Caco-2 (cell line): Measurements from ENCODE around the gene TMEM9. TPM values are rescaled to one million over a fixed set of nuclear protein-coding genes. Genes with fewer than 3 reads are reported as not detected.
"Not testable (repeated sequence)": the region's sequence is repeated elsewhere in the genome, so short reads cannot be mapped to it uniquely, and the experiment has no call there.

ENCODE experiments used
- BruUV-seq: library from RNA; stranded (reverse); fragments of 400-500 nt; replicated peaks from 2 replicates; lab custom pipeline; 2021; lab: Mats Ljungman, UMichigan
- CTCF ChIA-PET: fragments of 300-600 bp; sonication (Branson Sonifier 250); formaldehyde crosslinking; loops from one replicate; lab custom pipeline; 2022; ENCODE audit warnings: antibody characterized with exemption; lab: Charles Lee
- POLR2A ChIA-PET: fragments of 300-600 bp; sonication (Branson Sonifier 250); formaldehyde crosslinking; loops from one replicate; lab custom pipeline; 2022; ENCODE audit warnings: antibody characterized with exemption; lab: Charles Lee
- DNase-seq, 2 experiments: peaks; one replicate each; pipeline versions ENCODE4 v3.0.0 to v3.0.0-alpha.2; 2020 to 2022
- H3K27me3 ChIP-seq: replicated peaks from 2 replicates; pipeline ENCODE4 v1.6.0; 2011; ENCODE audit warnings: low read length; ENCODE audit not compliant: control insufficient read depth, insufficient read depth
- H3K36me3 ChIP-seq: 2 replicates; pipeline ENCODE4 v1.5.1; 2011; ENCODE audit warnings: low read length; ENCODE audit not compliant: control insufficient read depth, insufficient read depth
- H3K4me1 ChIP-seq: fragments of 250-450 bp; sonication (Bioruptor Pico); 2 replicates; pipeline ENCODE4 v1.5.1; 2020; ENCODE audit warnings: mild to moderate bottlenecking
- H3K4me3 ChIP-seq: 2 replicates; pipeline ENCODE4 v1.5.1; 2011; ENCODE audit warnings: low read depth, mild to moderate bottlenecking, control low read depth, low read length
- H3K9me3 ChIP-seq: fragments of 250-450 bp; sonication (Bioruptor Pico); 2 replicates; pipeline ENCODE4 v1.5.1; 2020; ENCODE audit warnings: mild to moderate bottlenecking, moderate library complexity
- H3K27ac Mint-ChIP-seq: one replicate; pipeline ENCODE4 v1.8.0; 2022; ENCODE audit warnings: mixed read lengths; ENCODE audit not compliant: unreplicated experiment
- H3K27me3 Mint-ChIP-seq: one replicate; pipeline ENCODE4 v1.8.0; 2022; ENCODE audit warnings: mixed read lengths; ENCODE audit not compliant: insufficient read depth, unreplicated experiment
- H3K36me3 Mint-ChIP-seq: one replicate; pipeline ENCODE4 v1.8.0; 2022; ENCODE audit warnings: mild to moderate bottlenecking, mixed read lengths; ENCODE audit not compliant: insufficient read depth, unreplicated experiment
- H3K4me1 Mint-ChIP-seq: one replicate; pipeline ENCODE4 v1.8.0; 2022; ENCODE audit warnings: low read depth, mixed read lengths; ENCODE audit not compliant: unreplicated experiment
- H3K4me3 Mint-ChIP-seq: one replicate; pipeline ENCODE4 v1.8.0; 2022; ENCODE audit warnings: mild to moderate bottlenecking, moderate library complexity, mixed read lengths; ENCODE audit not compliant: unreplicated experiment
- H3K9me3 Mint-ChIP-seq: one replicate; pipeline ENCODE4 v1.8.0; 2022; ENCODE audit warnings: mixed read lengths; ENCODE audit not compliant: unreplicated experiment
- intact Hi-C: fragments of 100-400 bp; cut with micrococcal nuclease; formaldehyde crosslinking; loops from one replicate; pipeline ENCODE4 v1.10.0; 2022; ENCODE audit not compliant: unreplicated experiment
- total RNA-seq: library from RNA; stranded (reverse); gene quantifications from 2 replicates; pipeline ENCODE4 v1.2.3, GENCODE V29; 2022
- TF ChIP-seq, protein P1 (sequence below), 2 experiments: fragments of 200-600 bp in 1 of 2; IDR thresholded peaks; 1 replicate in 1 of 2; 2 replicates in 1 of 2; pipeline versions ENCODE4 v1.5.1 to v1.8.0; 2011 to 2022; ENCODE audit warnings: antibody characterized with exemption in 1 of 2, control low read depth in 1 of 2, inconsistent platforms in 1 of 2, low read depth in 1 of 2, low read length in 1 of 2, mild to moderate bottlenecking in 1 of 2, moderate library complexity in 1 of 2; ENCODE audit not compliant: insufficient read depth in 1 of 2, severe bottlenecking in 1 of 2, unreplicated experiment in 1 of 2

TMEM9 gene
- total RNA-seq, 1 experiment from 2014 or later: 125 TPM

- CTCF ChIA-PET: interaction anchor here (0.5 kb wide), 1 partner anchor 62 kb away, joined by 4 read pairs; no protein-coding TSS in a partner anchor
- intact Hi-C loops: no loop called here
- no peak for DNase-seq
- Mint-ChIP-seq H3K36me3 (no peaks in the 10 kb centered on the region), H3K27ac (no peak overlapping the region), H3K27me3 (no peaks in the 10 kb centered on the region), H3K4me1 (peaks cover 20% of the 10 kb centered on the region), H3K9me3 (no peaks in the 10 kb centered on the region), H3K4me3 (no peak overlapping the region)
- peaks cover 6% of the 10 kb centered on the region for H3K4me1 ChIP-seq
- no peak overlapping the region for H3K4me3 ChIP-seq
- no peaks in the 10 kb centered on the region for H3K9me3 ChIP-seq
- H3K36me3 ChIP-seq: no peaks in the 10 kb centered on the region
- BruUV-seq: no TSS peak
- POLR2A ChIA-PET: no interaction called here
- TF ChIP-seq, protein P1, sequence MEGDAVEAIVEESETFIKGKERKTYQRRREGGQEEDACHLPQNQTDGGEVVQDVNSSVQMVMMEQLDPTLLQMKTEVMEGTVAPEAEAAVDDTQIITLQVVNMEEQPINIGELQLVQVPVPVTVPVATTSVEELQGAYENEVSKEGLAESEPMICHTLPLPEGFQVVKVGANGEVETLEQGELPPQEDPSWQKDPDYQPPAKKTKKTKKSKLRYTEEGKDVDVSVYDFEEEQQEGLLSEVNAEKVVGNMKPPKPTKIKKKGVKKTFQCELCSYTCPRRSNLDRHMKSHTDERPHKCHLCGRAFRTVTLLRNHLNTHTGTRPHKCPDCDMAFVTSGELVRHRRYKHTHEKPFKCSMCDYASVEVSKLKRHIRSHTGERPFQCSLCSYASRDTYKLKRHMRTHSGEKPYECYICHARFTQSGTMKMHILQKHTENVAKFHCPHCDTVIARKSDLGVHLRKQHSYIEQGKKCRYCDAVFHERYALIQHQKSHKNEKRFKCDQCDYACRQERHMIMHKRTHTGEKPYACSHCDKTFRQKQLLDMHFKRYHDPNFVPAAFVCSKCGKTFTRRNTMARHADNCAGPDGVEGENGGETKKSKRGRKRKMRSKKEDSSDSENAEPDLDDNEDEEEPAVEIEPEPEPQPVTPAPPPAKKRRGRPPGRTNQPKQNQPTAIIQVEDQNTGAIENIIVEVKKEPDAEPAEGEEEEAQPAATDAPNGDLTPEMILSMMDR (IDR thresholded peaks at IDR 0.05; ENCODE audit: insufficient read depth in 1 of 2, low read depth in 1 of 2, low read length in 1 of 2, severe bottlenecking in 1 of 2, unreplicated experiment in 1 of 2): no peak
- H3K27me3 ChIP-seq: no peaks in the 10 kb centered on the region
Observed at GRCh38 chr1:201164645-201165044, 10.4 kb upstream of the TMEM9 start.

DNA sequence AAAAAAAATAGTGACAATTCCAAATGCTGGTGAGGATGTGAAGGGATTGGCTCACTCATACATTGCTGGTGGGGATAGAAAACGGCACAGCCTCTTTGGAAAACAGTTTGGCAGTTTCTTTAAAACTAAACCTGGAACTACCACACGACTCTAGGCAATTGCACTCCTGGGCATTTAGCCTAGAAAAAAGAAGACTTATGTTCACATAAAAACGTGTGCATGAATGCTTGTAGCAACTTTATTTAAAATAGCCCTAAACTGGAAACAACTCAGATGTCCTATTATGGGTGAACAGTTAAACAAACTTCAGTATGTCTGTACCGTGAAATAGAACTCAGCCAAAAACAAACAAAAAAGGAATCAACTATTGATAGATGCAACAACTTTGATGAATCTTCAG lies 9.4 kb upstream of the TMEM9 start:
- Histone ChIP-seq H3K9me3 (no peaks in the 10 kb centered on the region), H3K4me1 (no peaks in the 10 kb centered on the region), H3K4me3 (no peak overlapping the region), H3K27me3 (no peaks in the 10 kb centered on the region), H3K36me3 (no peaks in the 10 kb centered on the region)
- H3K4me1 Mint-ChIP-seq: peaks cover 13% of the 10 kb centered on the region
- CTCF ChIA-PET: no interaction called here
- no peak overlapping the region for H3K4me3 Mint-ChIP-seq
- BruUV-seq: no TSS peak
- no peaks in the 10 kb centered on the region for H3K27me3 Mint-ChIP-seq
- no peak overlapping the region for H3K27ac Mint-ChIP-seq
- POLR2A ChIA-PET: no interaction called here
- intact Hi-C loops: no loop called here
- DNase-seq: no peak
- TF ChIP-seq, protein P1 (IDR thresholded peaks at IDR 0.05; ENCODE audit: insufficient read depth in 1 of 2, low read depth in 1 of 2, low read length in 1 of 2, severe bottlenecking in 1 of 2, unreplicated experiment in 1 of 2): no peak
- no peaks in the 10 kb centered on the region for H3K36me3 Mint-ChIP-seq
- no peaks in the 10 kb centered on the region for H3K9me3 Mint-ChIP-seq

DNA sequence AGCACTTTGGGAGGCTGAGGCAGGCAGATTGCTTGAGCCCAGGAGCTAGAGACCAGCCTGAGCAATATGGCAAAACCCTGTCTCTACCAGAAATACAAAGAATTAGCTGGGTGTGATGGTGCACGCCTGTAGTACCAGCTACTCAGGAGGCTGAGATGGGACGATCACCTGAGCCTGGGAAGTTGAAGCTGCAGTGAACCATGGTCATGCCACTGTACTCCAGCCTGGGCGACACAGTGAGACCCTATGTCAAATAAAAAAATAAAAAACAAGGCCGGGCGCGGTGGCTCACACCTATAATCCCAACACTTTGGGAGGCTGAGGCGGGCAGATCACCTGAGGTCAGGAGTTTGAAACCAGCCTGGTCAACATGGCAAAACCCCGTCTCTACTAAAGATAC lies 8.8 kb upstream of the TMEM9 start:
- CTCF ChIA-PET, H3K27ac Mint-ChIP-seq, intact Hi-C loops: not testable (repeated sequence)

DNA sequence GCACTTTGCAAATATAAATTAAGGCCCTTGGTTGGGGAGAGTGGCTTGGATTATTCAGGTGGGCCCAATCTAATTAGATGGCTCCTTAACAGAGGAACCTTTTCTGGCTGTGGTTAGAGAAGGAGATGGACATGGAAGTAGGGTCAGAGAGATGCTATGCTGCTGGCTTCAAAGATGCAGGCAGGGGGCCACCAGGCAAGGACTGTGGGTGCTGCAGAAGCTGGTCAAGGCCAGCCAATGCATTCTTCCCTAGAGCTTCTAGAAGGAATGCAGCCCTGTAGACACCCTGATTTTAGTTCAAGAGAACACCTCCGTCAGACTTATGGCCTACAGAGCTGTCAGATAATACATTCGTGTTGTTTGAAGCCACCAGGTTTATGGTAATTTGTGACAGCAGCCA lies 3.7 kb upstream of the TMEM9 start:
- H3K27me3 ChIP-seq: no peaks in the 10 kb centered on the region
- ChIA-PET POLR2A (no interaction called here), CTCF (interaction anchor here (0.9 to 1.1 kb wide), 2 partner anchors 44 to 69 kb away, joined by 3 read pairs; no protein-coding TSS in a partner anchor)
- Mint-ChIP-seq H3K27me3 (no peaks in the 10 kb centered on the region), H3K4me3 (no peak overlapping the region), H3K27ac (no peak overlapping the region), H3K9me3 (no peaks in the 10 kb centered on the region), H3K36me3 (peaks cover 13% of the 10 kb centered on the region), H3K4me1 (no peaks in the 10 kb centered on the region)
- no peak for DNase-seq
- peaks cover 11% of the 10 kb centered on the region for H3K4me1 ChIP-seq
- H3K4me3 ChIP-seq: no peak overlapping the region
- intact Hi-C loops: no loop called here
- H3K9me3 ChIP-seq: no peaks in the 10 kb centered on the region
- TF ChIP-seq, protein P1 (IDR thresholded peaks at IDR 0.05; ENCODE audit: insufficient read depth in 1 of 2, low read depth in 1 of 2, low read length in 1 of 2, severe bottlenecking in 1 of 2, unreplicated experiment in 1 of 2): no peak
- BruUV-seq: no TSS peak
- H3K36me3 ChIP-seq: no peaks in the 10 kb centered on the region

More for the DNA sequence above, 8.8 kb upstream of the TMEM9 start:
- H3K4me1 ChIP-seq, H3K4me3 ChIP-seq, DNase-seq, H3K27me3 Mint-ChIP-seq, H3K9me3 ChIP-seq, H3K36me3 ChIP-seq, BruUV-seq, H3K36me3 Mint-ChIP-seq, POLR2A ChIA-PET, H3K9me3 Mint-ChIP-seq, H3K27me3 ChIP-seq, H3K4me3 Mint-ChIP-seq: not testable (repeated sequence)
- peaks cover 13% of the 10 kb centered on the region for H3K4me1 Mint-ChIP-seq
